HG03520 (cell line): ENCODE results near the gene FAM98A.

Experiments used
- ATAC-seq: cut with Tn5 transposase; IDR thresholded peaks from one replicate; pipeline ENCODE4 v1.9.1; 2021; ENCODE audit warnings: mild to moderate bottlenecking, moderate library complexity; ENCODE audit not compliant: unreplicated experiment

The FAM98A gene

DNA sequence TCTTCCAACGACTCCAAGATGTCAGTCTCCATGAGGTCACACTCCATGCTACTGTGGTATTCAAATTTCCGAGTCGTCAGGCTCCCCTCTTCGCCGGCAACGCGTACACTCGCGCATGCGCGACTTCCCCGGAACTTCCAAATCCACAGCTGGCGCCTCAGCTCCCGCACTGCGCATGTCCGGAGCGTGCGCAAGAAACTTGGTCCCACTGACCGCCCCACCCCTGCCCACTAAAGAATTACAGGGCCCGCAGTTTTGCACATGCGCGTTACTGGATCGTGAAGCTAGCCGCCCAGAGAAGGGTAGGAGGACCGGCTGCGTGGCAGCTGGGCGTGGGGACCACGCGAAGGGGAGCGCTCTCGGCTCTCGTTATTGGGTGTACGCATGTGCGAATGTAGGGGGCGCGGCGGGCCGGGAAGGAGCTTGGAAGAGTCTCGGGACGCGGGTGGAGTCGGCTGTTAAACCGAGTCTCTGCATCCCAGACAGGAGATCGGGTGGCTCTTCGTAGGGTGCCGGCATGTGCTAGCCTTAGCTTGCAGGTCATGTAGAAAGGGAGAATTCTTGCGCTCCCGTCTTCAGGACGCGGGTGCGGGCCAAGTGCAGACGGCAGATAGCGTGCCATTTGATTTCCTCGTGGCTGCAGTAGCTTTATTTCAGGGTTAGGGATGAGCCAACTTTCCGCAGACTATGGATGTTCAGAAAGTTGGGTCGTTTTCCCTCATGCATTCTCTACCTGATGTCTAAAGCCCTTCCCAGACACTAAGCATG lies at the start of gene FAM98A:
Gene FAM98A, minus strand, starts transcription at position 125 of the 768 bp plus-strand sequence. Its CDS starts 78 bp downstream, at position 47.
- peak; percentile 90 for ATAC-seq

DNA sequence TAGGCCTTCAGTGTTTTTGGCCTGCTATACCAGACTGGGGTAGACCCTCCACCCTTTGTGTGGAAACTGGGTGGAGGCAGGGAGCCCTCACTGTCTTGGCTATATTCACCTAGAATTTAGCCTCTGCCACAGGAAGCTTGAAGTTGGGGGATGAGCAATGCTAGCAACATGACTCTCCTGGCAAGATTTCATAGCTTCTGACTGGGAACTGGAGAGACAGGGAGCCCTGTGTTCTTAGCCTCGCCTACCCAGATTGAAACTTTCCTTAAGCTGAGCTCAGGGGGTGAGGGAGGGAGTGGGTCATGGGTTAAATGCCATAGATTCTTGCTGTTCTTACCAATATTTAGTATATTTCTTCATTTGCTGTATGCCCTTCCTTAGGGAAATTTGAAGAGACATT lies 46.8 kb upstream of the FAM98A start:
- no peak for ATAC-seq

DNA sequence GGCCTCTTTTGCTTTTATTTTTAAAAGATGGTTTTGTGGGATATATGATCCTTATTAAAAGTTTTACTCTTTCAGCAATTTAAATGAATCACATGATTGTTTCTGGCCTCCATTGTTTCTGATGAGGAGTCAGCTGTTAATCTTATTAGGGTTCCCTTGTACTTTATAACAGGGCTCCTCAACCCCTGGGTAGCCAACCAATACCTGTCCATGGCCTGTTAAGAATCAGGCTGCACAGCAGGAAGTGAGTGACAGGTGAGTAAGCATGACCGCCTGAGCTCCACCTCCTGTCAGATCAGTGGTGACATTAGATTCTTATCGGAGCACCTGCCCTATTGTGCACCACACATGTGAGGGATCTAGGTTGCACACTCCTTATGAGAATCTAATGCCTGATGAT lies 45.1 kb upstream of the FAM98A start:
- ATAC-seq = no peak

DNA sequence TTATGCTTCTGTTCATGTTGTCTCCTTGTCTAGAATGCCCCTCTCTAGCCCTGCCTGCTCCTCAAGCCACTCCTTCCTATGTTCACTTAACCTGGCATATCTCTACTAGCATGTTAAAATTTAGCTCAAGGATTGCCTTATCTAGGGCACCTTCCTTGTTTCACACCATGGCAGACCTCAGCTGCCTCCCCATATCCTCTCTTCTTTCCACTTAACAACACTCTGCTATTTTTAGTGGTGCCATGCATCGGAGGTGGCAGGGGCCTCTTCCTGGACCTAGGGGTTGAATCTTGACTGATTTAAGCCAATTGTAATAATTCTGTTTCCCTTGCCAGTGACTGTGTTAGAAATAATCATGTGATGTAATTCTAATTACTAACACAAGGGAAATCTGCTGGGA lies 36.9 kb upstream of the FAM98A start:
- no peak for ATAC-seq

DNA sequence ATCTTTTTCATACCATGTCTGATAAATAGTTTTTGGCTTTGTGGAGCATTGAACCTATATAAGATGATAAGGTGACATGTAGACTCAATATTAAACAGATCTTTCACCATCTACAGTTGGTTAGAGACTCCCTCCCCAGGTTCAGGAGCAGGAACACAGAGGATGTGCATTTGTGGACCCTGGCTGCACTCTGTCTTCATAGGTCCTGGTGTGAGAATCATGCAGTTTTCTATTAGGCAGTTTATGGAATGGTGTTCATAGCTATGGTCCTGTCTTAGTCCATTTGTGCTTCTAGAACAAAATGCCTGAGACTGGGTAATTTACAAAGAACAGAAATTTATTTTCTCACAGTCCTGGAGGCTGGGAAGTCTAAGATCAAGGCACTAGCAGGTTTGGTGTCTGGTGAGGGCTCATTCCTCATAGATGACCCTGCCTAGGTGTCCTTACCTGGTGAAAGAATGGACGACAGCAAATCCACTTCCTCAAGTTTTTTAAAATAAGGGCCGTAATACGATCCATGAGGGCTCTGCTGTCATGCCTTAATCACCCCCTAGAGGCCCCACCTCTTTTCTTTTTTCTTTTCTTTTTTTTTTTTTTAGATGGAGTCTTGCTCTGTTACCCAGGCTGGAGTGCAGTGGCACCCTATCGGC lies 35.3 kb upstream of the FAM98A start:
- ATAC-seq = no peak

DNA sequence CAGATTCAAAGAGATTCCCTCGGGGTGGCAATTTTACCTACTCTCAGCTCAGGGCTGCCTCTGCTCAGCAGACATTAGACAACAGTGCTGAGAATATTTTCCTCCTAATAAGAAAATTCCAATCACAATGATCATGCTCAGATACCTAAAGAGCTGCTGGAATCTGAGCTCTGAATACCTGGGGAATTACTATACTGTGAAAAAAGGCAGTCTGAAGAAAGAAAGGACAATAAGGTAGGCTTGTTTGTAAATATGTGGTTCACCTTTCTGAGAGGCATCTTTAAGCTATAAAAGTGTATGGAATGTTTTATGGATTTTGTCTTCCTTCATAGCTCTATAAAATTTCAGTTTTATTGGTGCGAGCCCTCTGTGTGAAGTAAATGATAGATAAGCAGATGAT lies 34.2 kb upstream of the FAM98A start:
- no peak for ATAC-seq

DNA sequence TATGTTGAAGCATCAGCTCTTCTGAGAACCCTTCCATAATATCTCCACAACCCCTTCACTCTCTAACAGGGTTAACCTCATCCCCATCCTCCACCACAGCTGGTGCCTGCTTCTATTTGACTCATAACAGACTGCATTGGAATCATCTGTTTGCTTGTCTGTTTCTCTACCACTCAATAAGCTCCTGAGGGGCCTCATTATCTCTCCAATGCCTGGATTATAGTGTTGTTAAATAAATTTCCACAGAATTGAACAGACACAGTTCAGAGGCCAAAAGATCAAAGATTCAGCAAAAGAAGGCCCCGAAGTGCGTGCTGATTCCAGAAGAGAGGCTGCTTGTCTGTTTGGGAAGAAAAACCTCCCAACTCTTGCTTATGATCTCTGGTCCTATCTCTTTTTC lies 33.7 kb upstream of the FAM98A start:
- no peak for ATAC-seq

DNA sequence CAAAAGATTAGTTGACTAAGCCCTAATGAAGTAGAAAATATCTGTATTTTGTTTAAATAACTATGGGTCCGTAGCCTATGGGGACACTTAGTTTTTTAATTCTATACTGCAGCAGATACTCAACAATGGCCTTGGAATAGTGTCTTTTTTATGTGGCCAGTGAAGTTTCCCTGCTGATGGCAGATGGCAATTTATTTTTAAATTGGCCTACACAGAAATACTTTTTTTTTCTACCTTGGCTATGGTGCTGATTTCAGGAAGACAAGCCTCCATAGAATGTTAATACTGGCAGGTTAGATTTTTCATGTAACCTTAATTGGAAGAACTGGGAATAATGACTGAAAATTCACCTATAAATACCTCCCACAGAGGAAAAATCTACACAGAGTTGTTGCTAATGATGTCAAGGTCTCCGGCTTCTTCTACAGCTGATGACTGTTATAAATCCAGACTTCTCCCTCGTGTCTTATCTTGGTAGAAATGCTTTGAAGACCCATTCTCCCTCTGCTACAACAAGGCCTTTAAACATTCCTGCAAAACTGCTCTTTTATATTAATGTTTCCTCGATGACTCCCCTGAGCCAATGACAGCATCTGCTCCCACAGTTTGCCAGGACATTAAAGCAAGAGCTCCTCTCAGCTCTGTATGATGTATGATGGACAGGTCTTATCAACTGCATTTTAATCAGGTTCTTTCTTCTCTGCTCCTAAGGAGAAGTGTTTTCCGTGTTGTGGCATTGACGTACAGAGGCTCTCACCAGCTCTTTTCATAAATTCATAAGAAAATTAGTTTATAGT lies 29.1 kb upstream of the FAM98A start:
- no peak for ATAC-seq

DNA sequence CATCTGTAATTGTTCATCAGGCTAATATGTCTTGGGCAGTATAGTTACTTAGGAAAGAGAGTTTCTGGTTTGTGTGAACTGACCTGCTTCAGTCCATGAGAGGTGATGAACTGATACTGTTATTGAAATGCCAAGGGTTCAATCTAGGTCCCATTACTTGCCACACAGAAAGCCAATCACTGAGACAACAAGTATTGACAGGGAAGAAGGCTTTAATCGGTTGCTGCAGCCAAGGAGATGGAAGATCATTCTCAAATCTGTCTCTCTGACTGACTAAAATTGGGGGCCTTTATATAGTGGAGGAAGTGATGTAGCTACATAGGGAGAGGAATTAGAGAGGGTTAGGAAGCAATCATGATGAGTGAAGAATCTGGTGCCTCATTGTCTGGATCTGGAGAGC lies 19.9 kb upstream of the FAM98A start:
- ATAC-seq = no peak

DNA sequence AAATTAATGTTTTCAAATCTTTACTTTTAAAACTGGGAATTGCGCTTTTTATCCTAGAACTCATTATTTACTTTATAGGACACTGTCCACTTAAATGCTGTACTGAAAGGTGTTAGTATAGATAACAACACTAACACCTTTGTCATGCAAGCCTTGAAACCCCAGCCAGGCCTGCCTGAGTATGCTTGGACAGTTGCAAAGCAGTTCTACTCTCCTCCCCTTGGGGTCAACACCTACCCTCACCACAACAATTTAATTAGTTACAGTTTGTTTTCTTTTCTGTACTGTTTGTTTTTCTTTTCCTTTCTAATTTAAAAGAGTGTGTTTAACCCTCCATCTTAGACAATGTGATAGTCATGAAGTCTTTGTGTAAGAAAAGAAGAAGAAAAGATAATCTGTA lies 18.9 kb upstream of the FAM98A start:
- no peak for ATAC-seq

DNA sequence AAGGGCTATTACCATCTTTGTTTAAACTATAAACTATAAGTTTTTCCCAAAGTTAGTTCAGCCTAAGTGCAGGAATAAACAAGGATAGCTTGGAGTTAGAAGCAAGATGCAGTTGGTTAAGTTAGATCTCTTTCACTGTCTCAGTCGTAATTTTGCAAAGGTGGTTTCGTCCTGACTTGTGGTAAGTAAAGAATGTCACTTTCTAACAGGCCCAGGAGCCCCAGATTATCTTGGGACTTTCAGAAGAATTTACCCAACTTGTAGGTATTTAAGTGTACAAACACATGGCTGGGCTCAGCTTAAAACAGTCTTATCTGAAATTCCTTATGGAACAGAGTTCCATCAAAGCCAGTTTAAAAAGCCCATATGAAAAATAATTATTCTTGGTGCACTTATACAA lies 18.3 kb upstream of the FAM98A start:
- no peak for ATAC-seq

DNA sequence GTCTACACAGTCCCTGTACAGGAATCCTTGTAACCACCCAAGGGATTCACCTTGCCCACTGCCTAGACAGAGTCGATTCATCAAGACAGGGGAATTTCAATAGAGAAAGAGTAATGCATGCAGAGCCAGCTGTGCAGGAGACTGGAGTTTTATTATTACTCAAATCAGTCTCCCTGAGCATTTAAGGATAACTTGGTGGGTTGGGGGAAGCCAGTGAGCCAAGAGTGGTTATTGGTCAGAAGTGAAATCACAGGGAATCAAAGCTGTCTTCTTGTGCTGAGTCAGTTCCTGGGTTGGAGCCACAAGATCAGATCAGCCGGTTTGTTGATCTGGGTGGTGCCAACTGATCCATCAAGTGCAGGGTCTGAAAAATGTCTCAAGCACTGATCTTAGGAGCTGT lies 17.8 kb upstream of the FAM98A start:
- no peak for ATAC-seq

DNA sequence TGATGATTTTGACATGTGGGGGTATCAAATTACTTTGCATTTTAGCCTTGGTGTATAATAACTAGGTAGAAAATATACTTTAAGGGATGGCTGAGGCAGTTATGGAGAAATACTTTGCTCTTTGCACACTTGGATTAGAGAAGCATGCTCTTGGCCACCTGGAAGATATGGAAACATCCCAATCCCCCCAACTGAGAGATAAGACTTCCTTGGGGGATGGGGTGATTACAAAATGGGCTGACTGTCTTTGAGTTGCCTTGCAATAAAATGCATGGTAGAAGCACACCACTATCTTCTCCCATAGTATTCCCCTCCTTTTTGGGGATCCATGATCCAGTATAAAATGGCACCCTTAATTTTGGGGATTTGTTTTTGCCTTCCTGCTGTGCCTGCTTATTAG lies 15.1 kb upstream of the FAM98A start:
- no peak for ATAC-seq

DNA sequence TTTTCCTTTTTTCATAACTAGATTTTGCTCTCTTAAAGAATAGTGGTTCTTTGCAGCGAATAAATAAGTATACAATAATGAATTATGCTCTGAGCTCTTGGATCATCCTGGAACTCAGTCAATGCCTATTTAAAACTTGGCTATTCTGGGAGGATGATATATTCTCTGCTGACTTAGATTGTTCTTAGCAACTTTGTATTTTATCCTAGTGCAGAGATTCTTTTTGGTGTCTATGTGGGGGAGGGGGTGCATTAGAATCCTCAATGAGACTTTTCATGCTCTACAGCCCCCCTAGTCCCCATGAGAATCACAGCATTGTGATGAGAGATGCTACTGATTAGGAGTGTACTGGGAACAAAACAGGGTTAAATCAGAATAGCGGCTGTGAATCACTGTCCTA lies 8.8 kb upstream of the FAM98A start:
- ATAC-seq = no peak

DNA sequence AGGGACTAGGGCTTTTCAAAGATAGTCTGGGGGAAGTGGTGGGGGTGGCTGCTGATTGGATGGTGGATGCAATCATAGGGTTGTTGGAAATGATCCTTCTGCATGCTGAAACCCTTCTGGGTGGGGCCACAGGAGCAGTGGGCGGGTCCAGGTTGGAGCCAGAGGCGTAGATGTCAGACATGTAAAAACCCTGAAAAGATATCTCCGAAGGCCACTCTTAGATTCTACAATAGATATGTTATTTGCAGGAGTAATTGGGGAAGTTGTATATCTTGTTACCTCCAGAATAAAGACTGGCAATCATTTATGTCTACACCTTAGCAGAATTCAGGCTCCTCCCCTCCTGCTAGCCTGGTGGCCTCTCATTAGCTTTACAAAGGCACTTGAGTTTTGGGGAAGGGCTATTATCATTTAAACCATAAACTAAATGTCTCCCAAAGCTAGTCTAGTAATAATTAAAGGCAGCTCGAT lies 8.2 kb upstream of the FAM98A start:
- ATAC-seq = no peak

DNA sequence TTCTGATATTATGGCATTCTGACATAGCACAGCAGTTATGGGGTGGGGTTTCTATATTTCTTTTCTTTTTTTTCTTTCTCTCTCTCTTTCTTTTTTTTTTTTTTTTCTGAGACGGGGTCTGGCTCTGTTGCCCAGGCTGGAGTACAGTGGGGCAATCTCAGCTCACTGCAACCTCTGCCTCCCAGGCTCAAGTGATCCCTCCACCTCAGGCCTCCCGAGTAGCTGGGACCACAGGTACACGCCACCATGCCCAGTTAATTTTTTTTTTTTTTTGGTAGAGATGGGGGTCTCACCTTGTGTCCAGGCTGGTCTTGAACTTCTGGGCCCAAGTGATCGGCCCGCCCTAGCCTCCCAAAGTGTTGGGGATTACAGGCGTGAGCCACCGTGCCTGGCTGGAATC lies 7.5 kb upstream of the FAM98A start:
- ATAC-seq = no peak

DNA sequence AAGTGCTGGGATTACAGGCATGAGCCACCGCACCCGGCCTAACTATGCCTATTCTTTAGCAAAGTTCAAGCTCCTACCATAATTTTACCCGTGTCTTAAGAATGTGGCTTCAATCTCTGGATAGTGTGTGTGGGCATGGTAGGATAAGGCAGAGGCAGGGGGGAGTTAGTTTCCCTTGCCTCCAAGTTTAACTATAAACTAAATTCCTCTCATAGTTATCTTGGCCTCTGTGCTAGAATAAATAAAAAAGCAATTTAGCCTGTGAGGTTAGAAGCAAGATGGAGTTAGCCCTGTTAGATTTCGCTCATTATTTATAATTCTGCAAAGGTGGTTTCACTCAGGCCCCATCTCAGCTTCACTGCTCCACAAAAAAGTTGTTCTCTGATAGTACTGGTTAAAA lies 7.0 kb upstream of the FAM98A start:
- no peak for ATAC-seq

DNA sequence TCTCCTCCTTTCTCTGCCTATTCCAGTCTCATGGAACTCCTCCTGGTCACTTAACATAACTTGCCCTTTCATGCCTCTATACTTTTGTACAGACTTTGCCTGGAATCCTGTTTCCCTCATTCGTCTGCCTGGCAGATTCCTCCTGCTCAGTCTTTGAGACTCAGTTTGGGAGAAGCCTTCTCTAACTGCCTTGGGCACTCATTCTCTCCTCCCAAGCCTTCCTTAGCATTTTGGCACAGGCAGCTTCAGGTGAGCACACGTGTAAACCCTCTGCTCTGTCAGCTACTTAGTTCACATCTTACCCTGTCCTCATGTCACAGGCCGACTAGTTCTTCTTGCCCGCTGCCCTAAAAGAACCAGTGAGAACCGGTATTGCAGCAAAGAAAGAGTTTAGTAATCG lies 6.0 kb upstream of the FAM98A start:
- ATAC-seq = no peak

DNA sequence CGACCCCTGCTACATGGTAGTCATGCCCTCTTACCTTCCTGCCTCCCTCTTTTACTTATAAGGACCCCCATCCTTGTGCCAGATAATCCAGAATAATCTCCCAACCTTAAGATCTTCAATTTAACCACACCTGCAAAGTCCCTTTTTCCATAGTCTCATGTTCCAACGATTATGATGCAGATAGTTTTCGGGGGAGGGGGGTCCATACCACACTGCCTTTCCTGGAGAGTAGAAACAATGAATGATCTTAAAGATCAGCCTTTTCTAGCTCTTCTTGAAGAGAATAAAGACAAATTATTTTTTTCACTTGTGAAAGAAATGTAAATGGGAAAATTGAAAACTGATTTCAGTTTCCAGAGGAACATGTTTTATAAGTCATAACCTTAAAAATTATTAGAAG lies 4.3 kb upstream of the FAM98A start:
- ATAC-seq = no peak

DNA sequence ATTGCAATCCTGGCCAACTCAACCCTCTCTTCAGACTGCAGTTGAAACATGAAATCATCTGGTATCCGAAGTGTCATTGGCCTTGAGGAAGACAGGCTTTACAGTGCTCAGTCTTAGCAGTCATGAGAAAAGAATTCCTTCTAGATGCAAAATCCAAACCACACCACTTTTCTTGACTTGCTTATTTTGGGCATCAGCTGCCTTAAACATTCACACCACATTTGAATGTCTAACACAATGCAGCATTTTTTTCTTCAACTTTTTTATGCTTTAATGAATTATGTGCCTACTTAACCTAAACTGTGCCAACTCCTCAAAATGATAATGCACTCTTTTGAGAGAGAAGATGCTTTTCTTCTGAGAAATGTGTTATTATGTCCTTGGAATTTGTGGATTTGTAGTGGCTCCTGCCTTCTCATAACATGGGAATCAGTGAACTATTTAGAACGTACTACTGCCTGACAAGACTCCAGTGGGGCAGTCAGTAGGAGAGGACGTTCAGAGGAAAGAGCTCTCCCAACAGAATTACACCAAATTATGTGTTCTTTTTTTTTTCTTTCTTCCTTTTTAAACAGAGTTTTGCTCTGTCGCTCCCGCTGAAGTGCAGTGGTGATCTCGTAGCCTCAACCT lies 3.2 kb upstream of the FAM98A start:
- ATAC-seq = no peak

DNA sequence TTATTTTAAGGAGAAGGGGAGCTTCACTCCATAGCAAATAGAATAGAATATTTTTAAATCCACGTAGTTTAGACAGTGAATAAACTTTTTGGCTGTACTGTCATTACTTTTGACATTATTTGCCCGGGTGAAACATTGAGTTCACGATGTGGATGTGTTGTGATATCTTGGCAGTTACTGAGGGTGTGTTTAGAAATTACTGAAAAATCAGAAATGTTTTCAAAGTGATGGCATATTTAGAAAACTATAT lies 769 bp upstream of the FAM98A start:
- ATAC-seq = no peak
